Esophagus squamous epithelium (tissue), 5 donors: Measurements from ENCODE around the gene B3GNT7. TPM values are rescaled to one million over a fixed set of nuclear protein-coding genes. Genes with fewer than 3 reads are reported as not detected.

ENCODE experiments used
- DNase-seq: peaks from one replicate; lab custom pipeline; 2025; lab: John Stamatoyannopoulos, UW
- H3K27ac ChIP-seq, 4 donors: fragments of 200-600 bp; sonication (generic); one replicate each; pipeline ENCODE4 v1.5.1; 2016 to 2019; ENCODE audit warnings: mild to moderate bottlenecking in 1 of 4
- H3K27me3 ChIP-seq, 4 donors: fragments of 200-600 bp; sonication (generic); 1 replicate in 3 of 4; 2 replicates in 1 of 4; pipeline versions ENCODE4 v1.5.1 to v1.6.0; 2017 to 2021; ENCODE audit warnings: antibody characterized with exemption in 1 of 4
- H3K36me3 ChIP-seq, 3 donors: fragments of 200-600 bp; sonication (generic); one replicate each; pipeline ENCODE4 v1.5.1; 2016 to 2019
- H3K4me1 ChIP-seq, 3 donors: fragments of 200-600 bp; sonication (generic); one replicate each; pipeline ENCODE4 v1.5.1; 2017 to 2019
- H3K4me3 ChIP-seq, 4 donors: fragments of 200-600 bp; sonication (generic); 1 replicate in 3 of 4; 2 replicates in 1 of 4; pipeline ENCODE4 v1.5.1; 2016 to 2019; ENCODE audit warnings: mild to moderate bottlenecking in 2 of 4, moderate library complexity in 1 of 4
- H3K9me3 ChIP-seq, 3 donors: fragments of 200-600 bp; sonication (generic); one replicate each; pipeline ENCODE4 v1.5.1; 2016 to 2019
- POLR2A ChIP-seq, 4 donors: fragments of 450-650 bp; IDR thresholded peaks; one replicate each; pipeline ENCODE4 v1.6.1; 2017; ENCODE audit warnings: antibody characterized with exemption in 4 of 4, mild to moderate bottlenecking in 4 of 4, moderate library complexity in 3 of 4
- WGBS, 2 donors: methylation state at CpG; one replicate each; pipeline ENCODE4 v1.1.5; 2018; 5-methylcytosine and 5-hydroxymethylcytosine counted together
- intact Hi-C: fragments of 100-400 bp; cut with DNase I; formaldehyde crosslinking; loops from one replicate; pipeline ENCODE4 v1.15.0; 2022
- total RNA-seq, 4 donors: library from RNA; depleted of rRNA; stranded (reverse); fragments of >200 nt; gene quantifications; one replicate each; pipeline ENCODE4 v1.1.0, GENCODE V29; 2016
- TF ChIP-seq, protein P1 (sequence below), 6 experiments: fragments of 450-650 bp in 4 of 6; fragments of 200-600 bp in 2 of 6; sonication (generic) in 2 of 6; IDR thresholded peaks; one replicate each; pipeline ENCODE4 v1.5.1; 2016 to 2019; ENCODE audit warnings: antibody characterized with exemption in 6 of 6, mild to moderate bottlenecking in 4 of 6, moderate library complexity in 4 of 6
- donor health status: DM: yes; HTN: yes; CAD: no.

The B3GNT7 gene
- total RNA-seq, 4 donors from 2014 or later, result 2.1 to 8.1 (median 5.2) TPM

DNA sequence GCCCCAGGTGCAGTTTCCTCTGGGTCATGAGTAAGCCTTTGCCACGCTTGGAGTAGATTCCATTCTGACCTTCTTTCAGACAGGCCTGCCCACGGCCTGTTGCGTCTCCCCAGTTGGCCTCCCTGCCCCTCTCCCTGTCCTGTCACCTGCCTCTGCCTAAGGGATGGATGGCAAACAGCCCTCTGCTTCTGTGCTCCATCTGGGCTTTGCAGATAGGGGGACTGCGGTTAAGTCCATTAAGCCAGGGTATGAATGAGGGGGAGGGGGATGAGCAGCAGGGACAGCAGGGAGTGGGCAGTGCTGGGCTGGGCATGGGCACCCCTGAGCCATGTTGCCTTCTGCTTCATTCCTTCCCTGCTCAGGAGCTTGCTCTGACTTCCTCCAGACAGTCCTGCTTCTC lies 37.6 kb upstream of the B3GNT7 start:
- Histone ChIP-seq H3K9me3 (no peaks in the 10 kb centered on the region), H3K36me3 (peaks cover 0 to 8% (median 0%) of the 10 kb centered on the region in 3 donors), H3K27me3 (no peaks in the 10 kb centered on the region), H3K4me1 (no peaks in the 10 kb centered on the region), H3K4me3 (no peak overlapping the region), H3K27ac (no peak overlapping the region)
- 80% methylated on average over 4 of the region's 4 CpGs; no CpG with 5 or more reads in 1 of the 2 donors for WGBS, 2 donors
- intact Hi-C loops, result no loop called here
- no peak for DNase-seq
- TF ChIP-seq POLR2A (IDR thresholded peaks at IDR 0.05), result no peak

DNA sequence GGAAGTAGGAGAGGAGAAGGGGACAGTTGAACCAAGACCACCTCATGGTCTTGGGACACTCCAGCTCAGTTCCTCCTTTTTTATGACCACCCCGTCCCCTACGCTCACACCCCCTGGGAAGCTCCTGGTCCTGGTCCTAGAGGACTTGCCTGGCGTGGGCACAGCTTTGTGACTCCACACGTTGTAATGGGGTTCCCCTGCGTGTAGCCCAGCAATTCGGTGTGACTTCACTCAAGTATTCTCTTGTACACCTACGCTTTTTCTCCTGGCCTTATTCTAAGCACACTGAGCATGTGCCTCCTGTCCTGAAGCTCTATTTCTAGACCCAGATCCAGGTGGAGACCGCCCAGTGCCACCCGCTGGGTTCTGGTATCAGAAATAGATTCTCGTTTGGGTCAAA lies 36.1 kb upstream of the B3GNT7 start:
- Histone ChIP-seq H3K9me3 (no peaks in the 10 kb centered on the region), H3K36me3 (peaks cover 0 to 8% (median 0%) of the 10 kb centered on the region in 3 donors), H3K27ac (no peak overlapping the region), H3K4me3 (no peak overlapping the region), H3K4me1 (no peaks in the 10 kb centered on the region), H3K27me3 (no peaks in the 10 kb centered on the region)
- DNase-seq, result no peak
- 84 to 94% methylated on average over 10 of the region's 10 CpGs for WGBS, 2 donors
- no peak for TF ChIP-seq POLR2A (IDR thresholded peaks at IDR 0.05)
- TF ChIP-seq, protein P1, sequence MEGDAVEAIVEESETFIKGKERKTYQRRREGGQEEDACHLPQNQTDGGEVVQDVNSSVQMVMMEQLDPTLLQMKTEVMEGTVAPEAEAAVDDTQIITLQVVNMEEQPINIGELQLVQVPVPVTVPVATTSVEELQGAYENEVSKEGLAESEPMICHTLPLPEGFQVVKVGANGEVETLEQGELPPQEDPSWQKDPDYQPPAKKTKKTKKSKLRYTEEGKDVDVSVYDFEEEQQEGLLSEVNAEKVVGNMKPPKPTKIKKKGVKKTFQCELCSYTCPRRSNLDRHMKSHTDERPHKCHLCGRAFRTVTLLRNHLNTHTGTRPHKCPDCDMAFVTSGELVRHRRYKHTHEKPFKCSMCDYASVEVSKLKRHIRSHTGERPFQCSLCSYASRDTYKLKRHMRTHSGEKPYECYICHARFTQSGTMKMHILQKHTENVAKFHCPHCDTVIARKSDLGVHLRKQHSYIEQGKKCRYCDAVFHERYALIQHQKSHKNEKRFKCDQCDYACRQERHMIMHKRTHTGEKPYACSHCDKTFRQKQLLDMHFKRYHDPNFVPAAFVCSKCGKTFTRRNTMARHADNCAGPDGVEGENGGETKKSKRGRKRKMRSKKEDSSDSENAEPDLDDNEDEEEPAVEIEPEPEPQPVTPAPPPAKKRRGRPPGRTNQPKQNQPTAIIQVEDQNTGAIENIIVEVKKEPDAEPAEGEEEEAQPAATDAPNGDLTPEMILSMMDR (IDR thresholded peaks at IDR 0.05), result no peak
- intact Hi-C loops, result no loop called here

DNA sequence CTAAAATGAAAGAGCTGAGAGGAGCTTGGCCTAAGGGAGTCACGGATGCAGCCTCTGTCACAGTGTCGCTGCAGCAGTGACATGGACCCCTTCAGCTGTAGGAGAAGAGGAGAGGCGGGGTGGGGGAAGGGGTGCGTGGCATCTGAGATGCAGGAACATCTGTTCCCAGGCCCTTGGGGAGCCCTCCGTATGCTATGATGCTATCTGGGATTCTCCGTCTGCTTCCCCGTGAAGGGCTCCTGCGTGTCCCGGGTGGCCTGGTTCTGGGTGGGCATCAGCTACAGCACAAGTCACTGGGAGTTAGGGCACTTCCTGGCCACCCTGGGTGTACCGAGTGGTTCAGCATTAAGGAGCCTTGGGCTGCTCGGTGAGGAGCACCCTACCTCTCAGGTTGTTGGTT lies 35.6 kb upstream of the B3GNT7 start:
- intact Hi-C loops, result no loop called here
- Histone ChIP-seq H3K4me3 (no peak overlapping the region), H3K27me3 (no peaks in the 10 kb centered on the region), H3K4me1 (peaks cover 0 to 3% (median under 1%) of the 10 kb centered on the region in 3 donors), H3K9me3 (no peaks in the 10 kb centered on the region), H3K27ac (no peak overlapping the region), H3K36me3 (peaks cover 0 to 8% (median 0%) of the 10 kb centered on the region in 3 donors)
- no peak for TF ChIP-seq POLR2A (IDR thresholded peaks at IDR 0.05)
- TF ChIP-seq, protein P1 (IDR thresholded peaks at IDR 0.05), result no peak
- no peak for DNase-seq
- 90 to 92% methylated on average over 9 of the region's 11 CpGs for WGBS, 2 donors

DNA sequence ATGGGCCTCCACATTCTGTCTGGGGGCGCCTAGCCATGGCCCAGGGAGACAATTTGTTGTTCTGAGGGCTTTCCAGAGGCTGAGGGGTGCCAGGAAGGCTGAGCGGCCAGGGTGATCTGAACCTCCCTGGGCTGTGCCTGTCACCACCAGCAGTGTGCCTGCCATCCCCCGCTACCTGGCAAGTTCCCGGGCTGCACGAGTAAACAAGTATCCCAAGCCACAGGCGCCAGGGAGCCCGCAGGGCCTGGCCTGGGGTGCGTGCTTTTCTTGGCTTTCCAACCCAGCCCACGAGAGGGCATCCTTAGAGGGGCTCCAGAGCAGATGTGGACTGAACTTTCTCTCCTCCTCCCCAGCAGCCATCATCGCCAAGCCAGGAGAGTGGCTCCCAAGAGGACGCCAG lies 35.1 kb upstream of the B3GNT7 start:
- Histone ChIP-seq H3K4me3 (no peak overlapping the region), H3K27ac (no peak overlapping the region), H3K9me3 (no peaks in the 10 kb centered on the region), H3K4me1 (peaks cover 0 to 7% (median 3%) of the 10 kb centered on the region in 3 donors), H3K27me3 (no peaks in the 10 kb centered on the region), H3K36me3 (peaks cover 0 to 8% (median 0%) of the 10 kb centered on the region in 3 donors)
- 83% methylated on average over 2 of the region's 11 CpGs; no CpG with 5 or more reads in 1 of the 2 donors for WGBS, 2 donors
- DNase-seq, result no peak
- intact Hi-C loops, result no loop called here
- TF ChIP-seq, protein P1 (IDR thresholded peaks at IDR 0.05), result no peak
- TF ChIP-seq POLR2A (IDR thresholded peaks at IDR 0.05), result no peak

DNA sequence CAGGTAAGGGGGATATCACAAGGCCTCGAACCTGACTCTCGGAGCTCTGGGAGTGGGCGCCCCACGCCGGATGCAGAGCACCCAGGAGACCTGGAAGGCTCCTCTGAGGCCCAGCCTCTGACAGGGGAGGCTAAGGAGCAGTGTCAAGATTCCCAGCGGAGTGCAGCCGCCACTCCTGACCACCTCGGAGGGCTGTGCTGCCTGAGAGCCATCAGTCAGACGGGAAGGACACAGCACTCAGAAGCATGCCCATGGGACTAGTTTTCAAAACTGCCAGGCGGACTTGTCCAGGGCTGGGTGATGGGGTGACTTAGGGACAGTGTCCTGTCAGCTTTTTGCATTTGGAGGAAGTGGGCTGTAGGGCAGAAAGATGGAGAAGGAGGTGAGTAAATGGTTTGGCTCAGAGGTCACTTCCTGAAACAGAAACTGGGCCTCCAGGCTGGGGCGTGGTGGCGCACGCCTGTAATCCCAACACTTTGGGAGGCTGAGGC lies 34.6 kb upstream of the B3GNT7 start:
- Histone ChIP-seq H3K9me3 (no peaks in the 10 kb centered on the region), H3K27ac (no peak overlapping the region), H3K36me3 (peaks cover 0 to 8% (median 0%) of the 10 kb centered on the region in 3 donors), H3K4me1 (peaks cover 0 to 9% (median 3%) of the 10 kb centered on the region in 3 donors), H3K27me3 (peaks cover 0 to 4% (median 0%) of the 10 kb centered on the region in 4 donors), H3K4me3 (no peak overlapping the region)
- intact Hi-C loops, result no loop called here
- DNase-seq, result no peak
- no peak for TF ChIP-seq POLR2A (IDR thresholded peaks at IDR 0.05)
- TF ChIP-seq, protein P1 (IDR thresholded peaks at IDR 0.05), result no peak
- WGBS, 2 donors, result 69 to 78% methylated on average over 3 to 4 of the region's 13 CpGs
